Stimulated activated CD4-positive, alpha-beta T cell treated with anti-CD3 and anti-CD28 coated beads, TNF-alpha, amount 100 ng/mL, for 24 hours (primary cell): Measurements from ENCODE around the gene TRMT2B.
A peak's percentile ranks its signal among the peaks of the same experiment; 100 is the strongest.
"Not testable (repeated sequence)": the region's sequence is repeated elsewhere in the genome, so short reads cannot be mapped to it uniquely, and the experiment has no call there.

ENCODE experiments used
- DNase-seq, 3 experiments: peaks; one replicate each; pipeline ENCODE4 v3.0.0-alpha.2; 2020; ENCODE audit warnings: low read depth in 3 of 3

Gene TRMT2B

DNA sequence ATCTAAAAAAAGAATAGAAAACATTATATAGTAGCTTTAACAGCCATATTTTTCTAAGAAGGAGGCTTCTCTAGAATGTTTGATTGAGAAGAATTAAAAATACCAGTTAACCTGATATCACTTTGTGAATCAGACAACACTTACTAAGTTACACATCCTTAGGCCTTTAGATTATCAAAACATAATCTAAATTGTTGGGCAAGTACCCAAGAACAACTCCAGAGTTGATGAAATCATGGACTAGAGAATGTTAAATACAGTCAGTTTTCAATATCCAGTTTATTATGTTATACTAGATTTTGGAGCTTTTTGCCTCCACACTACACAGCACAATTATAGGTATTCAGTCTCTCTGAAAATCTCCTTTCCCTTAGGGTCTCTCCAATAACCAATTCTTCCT, 42.8 kb downstream of the TRMT2B start:
- DNase-seq = no peak

DNA sequence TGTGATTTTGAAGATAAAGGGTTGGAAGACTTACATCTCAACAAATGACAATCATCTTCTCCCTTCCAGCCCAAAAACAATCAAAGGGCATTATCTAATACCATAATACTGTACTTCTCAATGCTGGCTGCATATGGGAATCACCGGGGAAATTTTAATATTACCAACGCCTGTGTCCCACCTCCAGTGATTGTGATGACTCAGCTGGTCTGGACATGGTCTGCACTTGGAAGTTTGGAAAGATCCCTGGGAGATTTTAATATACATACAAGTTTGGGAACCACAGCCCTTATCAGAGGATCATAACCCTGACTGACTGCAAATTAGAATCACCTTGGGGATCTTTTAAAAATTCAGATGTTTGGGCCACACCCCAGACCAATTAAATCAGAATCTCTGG, 52.5 kb downstream of the TRMT2B start:
- no peak for DNase-seq

DNA sequence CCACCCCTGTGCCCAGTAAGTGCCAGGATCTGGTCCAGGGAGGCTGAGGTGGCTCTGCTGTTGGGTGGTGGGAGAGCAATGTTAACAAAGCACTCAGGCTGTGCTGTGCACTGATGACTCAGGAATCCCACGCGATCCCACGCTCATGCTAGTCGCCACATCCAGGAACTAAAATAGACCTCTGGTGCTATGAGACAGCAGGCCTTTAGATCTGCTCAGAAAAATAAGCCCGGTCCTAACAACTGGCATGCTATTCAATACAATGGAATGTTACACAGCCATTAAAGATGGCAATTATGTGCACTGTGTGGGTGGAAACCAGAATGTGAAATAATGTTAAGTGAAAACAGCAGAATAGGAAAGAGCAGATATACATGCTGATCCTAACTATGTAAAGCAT, 56.4 kb downstream of the TRMT2B start:
- DNase-seq = peak in 1 of 3 experiments; percentile 40

DNA sequence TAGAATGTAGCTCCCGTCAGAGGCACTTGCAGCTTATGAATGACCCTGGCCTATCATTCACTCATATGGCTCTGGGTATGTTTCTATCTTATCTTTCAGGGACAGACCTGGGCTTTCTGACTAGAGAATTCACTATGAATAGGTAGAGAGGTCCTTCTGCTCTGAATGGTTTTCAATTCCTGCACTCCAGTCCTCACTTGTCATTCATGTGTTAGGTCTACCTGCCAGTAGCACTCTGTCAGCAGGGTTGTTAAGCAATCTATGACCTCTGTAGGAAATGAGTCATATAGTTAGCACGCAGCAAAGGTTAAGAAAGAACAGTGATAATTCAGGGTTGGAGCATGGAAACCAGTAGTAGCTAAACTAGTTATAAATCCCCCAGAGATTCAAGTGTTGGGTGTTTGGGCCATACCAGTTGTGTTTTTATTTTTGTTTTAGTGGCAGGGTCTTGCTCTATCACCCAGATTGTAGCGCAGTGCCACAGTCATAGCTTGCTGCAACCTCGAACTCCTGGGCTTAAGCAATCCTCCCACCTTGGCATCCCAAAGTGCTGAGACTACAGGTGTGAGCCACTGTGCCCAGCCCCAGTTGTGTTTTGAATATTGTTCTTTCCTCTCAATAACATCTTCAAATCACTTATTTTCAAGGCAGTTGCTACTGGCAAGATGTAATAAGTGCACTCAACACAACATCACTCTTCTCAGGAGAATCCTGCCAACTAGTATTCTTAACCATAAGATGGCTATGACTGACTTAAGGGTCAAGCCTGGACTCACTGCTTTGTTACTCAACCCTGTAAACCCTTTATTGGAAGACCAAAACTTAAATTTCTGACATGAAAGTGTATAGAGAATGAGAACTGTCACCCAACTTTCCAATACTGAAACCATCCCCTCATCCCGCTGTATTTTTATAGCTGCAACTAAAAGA, 57.3 kb downstream of the TRMT2B start:
- DNase-seq = no peak

DNA sequence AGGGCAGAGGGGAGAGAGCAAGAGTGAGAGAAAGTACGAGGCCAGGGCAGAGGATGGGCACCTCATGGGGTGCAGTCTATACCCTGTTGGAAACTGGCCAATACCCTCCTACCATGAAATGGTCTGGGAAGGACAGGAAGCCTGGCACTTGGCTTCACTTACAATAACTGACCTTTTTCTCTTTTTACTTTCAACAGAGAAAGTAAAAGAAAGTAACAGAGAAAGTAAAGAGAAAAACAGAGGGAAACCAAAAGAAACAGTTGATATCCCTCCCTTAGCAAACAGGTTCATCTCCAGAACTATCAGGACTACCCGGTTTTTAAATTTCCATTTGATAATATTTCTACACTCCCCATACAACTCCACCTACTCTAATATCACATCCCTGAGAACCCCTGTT, 61.8 kb downstream of the TRMT2B start:
- DNase-seq = no peak

DNA sequence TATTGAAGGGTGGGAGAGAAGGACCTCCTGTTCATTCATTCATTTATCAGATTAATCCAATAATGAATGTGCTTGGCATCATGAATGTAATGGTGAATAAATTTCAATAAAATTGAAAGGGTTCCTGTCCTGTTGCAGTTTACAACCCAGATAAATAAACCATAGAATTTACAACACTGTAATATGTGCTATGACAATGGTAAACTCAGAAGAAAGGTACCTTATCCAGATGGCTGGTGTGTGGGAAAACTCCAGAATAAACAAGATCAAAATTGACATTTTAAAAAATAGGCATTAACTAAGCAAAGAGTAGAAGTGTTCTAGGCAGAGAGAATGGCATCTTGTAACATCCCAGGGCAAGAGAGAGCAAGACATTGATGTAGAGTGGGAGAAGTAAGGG, 67.1 kb downstream of the TRMT2B start:
- no peak for DNase-seq

DNA sequence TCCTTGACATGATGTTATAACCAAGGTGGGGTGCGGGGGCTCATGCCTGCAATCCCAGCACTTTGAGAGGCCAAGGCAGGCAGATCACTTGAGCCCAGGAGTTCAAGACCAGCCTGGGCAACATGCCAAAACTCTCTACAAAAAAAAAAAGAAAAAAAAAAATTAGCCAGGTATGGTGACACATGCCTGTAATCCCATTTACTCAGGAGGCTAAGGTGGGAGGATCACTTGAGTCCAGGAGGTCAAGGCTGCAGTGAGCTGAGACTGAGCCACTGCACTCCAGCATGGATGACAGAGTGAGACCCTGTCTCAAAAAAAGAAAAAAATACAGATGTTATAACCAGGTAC, 70.4 kb downstream of the TRMT2B start:
- DNase-seq = not testable (repeated sequence)

DNA sequence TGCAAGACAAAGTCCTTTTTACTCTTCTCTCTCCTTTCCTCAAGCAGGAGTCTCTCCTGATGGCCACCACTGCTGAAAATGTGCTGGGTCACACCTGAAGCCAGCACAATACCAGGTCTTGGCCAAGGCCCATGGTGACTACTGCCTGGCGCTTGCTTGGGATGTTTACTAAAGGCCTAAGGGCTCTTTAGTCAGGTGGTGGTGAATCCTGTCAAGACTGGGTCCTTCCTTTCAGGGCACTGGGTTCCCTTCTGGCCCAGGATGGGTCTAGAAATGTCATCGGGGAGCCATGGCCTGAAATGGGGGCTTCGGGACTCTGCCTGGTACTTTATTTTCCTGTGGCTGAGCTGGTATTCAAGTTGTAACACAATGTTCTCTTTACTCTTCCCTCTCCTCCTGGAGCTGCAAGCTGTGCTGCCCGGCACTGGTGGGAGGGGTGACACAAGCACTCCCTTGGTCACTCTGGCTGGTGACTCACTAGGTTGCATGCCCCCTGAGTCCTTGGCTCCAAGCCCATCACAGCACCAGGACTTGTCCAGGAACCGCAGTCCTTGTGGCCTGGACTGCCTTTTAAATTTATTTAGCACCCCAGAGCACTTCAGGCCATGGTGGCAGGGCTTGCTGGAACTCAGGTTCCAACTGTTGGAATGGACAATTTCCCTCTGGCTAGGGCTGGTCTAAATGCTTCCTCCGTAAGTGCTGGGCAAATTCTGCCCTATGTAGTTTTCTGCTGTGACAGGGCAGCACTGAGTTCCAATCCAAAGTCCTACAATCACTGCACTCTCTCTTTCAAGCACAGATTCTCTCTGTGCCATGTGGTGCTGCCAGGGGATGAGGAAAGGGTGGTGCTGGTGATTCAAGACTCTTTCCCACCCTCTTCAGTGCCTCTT, 71.1 kb downstream of the TRMT2B start:
- DNase-seq = no peak

DNA sequence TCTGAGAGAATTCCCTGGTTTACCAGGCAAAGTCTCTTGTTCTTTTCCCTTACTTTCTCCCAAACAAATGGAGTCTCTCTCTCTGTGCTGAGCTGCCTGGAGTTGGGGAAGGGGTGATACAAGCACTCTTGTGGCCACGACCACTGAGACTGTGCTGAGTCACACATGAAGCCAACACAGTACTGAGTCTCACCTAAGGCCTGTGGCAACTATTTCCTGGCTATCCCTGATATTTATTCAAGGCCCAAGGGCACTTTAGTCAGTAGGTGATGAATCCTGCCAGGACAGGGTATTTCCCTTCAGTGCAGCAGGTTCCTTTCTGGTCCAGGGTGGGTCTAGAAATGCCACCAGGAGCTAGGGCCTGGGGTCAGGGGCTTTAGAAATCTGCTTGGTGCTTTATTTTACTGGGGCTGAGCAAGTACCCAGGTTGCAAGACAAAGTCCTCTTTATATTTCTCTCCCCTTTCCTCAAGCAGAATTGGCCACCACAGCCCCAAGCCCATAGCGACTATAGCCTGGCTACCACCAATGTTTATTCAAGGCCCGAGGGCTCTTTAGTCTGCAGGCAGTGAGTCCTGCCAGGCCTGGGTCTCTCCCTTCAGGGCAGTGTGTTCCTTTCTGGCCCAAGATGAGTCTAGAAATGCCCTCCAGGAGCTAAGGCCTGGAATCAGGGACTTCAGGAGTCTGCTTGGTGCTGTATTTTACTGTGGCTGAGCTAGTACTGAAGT, 71.9 kb downstream of the TRMT2B start:
- no peak for DNase-seq

DNA sequence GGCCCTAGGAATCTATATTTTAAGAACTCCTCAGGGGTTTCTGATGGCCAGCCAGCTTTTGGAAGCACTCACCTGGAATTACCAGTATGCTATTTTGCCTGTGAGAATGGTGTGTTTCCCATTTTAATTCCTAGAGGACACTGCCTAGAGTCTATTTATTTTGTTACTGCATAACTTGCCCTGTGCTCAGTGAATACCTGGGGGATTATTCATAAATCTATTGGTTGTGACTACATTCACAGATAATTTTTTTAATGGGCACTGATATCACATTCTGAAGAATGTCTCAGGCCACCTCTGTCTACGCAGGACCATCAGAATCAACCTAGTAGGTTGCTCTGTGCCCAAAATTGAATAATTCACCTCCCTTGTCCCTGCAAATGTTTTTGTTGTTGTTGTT, 75.7 kb downstream of the TRMT2B start:
- DNase-seq = no peak

DNA sequence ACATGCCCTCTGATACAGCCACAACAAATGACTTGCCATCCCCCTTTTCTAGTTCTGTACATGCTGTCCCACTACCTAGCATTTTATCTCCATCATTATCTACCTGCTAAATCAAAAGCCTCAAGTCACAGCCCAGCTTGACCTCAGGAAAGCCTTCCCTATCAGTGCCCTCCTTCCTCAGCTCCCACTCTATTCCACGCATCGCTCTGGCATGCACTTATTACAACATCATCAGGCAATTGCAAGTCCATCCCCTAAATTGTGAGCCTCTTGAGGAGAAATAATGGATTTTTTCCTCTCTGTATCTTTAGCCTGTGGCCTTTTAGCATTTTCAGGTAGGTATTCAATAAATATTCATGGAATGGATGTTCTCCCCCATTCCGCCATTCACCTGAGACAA, 76.7 kb downstream of the TRMT2B start:
- no peak for DNase-seq

DNA sequence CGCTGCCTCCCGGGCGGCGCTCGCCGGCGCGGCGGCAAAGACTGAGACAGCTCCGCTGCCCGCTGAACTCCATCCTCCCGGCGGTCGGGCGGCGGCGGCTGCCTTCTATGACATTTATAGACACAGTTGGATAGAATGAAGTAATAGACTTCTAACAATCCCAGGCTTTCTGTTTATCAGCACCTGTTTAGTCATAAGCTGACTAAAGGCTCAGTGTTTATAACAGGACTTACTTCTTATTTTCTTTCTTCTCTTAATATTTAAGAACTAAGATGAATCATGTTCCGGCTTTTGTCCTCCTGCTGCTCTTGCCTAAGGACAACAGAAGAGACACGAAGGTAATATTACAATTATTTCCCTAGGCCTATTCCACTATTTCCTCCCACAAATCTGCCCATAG, 78.5 kb downstream of the TRMT2B start:
- DNase-seq = no peak

DNA sequence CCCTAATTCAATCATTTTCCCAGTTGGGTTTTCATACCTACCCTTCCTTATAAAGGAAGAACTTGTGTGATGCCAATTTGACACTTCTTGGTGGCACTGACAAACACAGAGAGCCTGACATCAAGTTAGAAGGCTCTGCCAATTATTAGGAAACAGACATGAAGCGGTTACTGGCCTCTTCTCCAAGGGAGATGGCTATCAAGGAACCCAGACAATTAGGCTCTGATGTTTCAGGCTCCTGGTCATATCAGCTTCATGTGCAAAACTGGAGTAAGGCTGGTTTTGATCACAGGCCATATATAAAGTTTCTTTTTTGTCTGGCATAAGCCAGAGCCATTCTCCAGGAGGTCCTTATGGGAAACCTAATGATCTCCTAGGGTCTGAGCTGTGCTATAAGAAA, 82.0 kb downstream of the TRMT2B start:
- DNase-seq = no peak

DNA sequence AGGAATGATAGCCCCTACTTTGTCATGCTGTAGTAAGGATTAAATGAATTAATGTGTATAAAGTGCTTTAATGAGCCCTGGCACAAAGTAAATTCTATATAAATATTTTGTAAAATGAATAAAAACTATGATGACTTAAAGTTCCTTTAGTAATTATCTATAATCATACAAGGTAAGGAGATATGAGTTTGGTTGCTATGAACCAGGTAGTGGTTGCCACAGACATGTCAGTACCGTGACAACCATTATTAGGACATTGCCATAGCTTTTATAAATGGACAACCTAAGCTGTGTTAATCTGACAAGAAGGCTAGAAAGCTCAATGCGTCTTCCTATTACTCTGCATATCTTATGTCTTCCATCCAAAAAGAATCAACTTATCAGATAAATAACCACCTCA, 82.5 kb downstream of the TRMT2B start, which contains the start of gene ARL13A:
Gene ARL13A (plus strand): TSS at position 301 of the 400 bp plus-strand sequence. CDS start 3,982 bp downstream, outside the sequence.
- no peak for DNase-seq

DNA sequence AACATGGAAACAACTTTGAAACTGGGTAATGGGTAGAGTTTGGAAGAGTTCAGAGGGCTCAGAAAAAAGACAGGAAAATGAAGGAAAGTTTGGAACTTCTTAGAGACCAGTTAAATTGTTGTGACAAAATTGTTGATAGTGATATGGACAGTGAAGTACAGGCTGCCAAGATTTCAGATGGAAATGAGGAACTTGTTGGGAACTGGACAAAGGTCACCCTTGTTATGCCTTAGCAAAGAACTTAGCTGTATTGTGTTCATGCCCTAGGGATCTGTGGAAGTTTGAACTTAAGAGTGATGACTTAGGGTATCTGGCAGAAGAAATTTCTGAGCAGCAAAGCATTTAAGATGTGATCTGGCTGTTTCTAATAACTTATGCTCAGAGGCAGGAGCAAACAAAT, 87.5 kb downstream of the TRMT2B start:
- DNase-seq = no peak

DNA sequence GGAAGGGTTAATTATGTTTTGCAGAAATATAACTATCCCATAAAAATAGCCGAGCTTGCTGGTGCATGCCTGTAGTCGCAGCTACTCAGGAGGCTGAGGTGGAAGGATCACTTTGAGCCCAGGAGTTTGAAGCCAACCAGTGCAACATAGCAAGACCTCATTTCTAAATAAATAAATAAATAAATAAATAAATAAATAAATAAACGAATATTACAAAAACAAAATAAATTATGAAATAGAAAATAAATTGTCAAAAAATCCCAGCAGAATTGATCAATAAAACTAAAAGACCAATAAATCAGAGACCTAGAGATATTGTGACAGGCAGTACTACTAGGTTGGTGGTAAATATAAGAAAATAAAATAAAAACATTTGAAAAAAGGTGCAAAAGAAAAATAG, 89.1 kb downstream of the TRMT2B start:
- DNase-seq = no peak
